Subcutaneous abdominal adipose tissue (tissue), 5 donors: ENCODE results near the gene BMPR2.
"Not testable (repeated sequence)": the region's sequence is repeated elsewhere in the genome, so short reads cannot be mapped to it uniquely, and the experiment has no call there.

Source experiments
- H3K27ac ChIP-seq: one replicate; pipeline ENCODE4 v1.7.0; 2013; ENCODE audit warnings: low read depth, mild to moderate bottlenecking, inconsistent platforms, low read length, moderate library complexity
- H3K27me3 ChIP-seq, 5 donors: one replicate each; pipeline ENCODE4 v1.7.0; 2013; ENCODE audit warnings: low read length in 5 of 5, inconsistent platforms in 1 of 5; ENCODE audit not compliant: control insufficient read depth in 5 of 5, insufficient read depth in 4 of 5
- H3K36me3 ChIP-seq, 5 donors: one replicate each; pipeline ENCODE4 v1.7.0; 2013; ENCODE audit warnings: low read length in 5 of 5; ENCODE audit not compliant: control insufficient read depth in 5 of 5, insufficient read depth in 5 of 5
- H3K4me1 ChIP-seq, 5 donors: one replicate each; pipeline ENCODE4 v1.7.0; 2013; ENCODE audit warnings: low read length in 5 of 5, mild to moderate bottlenecking in 3 of 5, moderate library complexity in 1 of 5; ENCODE audit not compliant: control insufficient read depth in 5 of 5, insufficient read depth in 5 of 5
- H3K4me3 ChIP-seq, 5 donors: one replicate each; pipeline ENCODE4 v1.7.0; 2013; ENCODE audit warnings: low read length in 5 of 5, low read depth in 1 of 5
- H3K9ac ChIP-seq, 5 donors: one replicate each; pipeline ENCODE4 v1.7.0; 2013; ENCODE audit warnings: low read length in 5 of 5, mild to moderate bottlenecking in 4 of 5, moderate library complexity in 3 of 5
- H3K9me3 ChIP-seq, 5 donors: one replicate each; pipeline ENCODE4 v1.7.0; 2013; ENCODE audit warnings: low read length in 5 of 5; ENCODE audit not compliant: control insufficient read depth in 5 of 5
- donor health status: healthy.
- donor health status: healthy.
- donor health status: healthy.
- donor health status: healthy.
- donor health status: healthy.

BMPR2 gene

GRCh38 chr2:202440117-202440516 lies 64.0 kb downstream of the BMPR2 start:
- H3K9ac ChIP-seq, H3K27me3 ChIP-seq, H3K27ac ChIP-seq, H3K36me3 ChIP-seq, H3K4me3 ChIP-seq, H3K9me3 ChIP-seq: not testable (repeated sequence)
- peaks cover 0 to 18% (median 6%) of the 10 kb centered on the region in 5 donors for H3K4me1 ChIP-seq

DNA sequence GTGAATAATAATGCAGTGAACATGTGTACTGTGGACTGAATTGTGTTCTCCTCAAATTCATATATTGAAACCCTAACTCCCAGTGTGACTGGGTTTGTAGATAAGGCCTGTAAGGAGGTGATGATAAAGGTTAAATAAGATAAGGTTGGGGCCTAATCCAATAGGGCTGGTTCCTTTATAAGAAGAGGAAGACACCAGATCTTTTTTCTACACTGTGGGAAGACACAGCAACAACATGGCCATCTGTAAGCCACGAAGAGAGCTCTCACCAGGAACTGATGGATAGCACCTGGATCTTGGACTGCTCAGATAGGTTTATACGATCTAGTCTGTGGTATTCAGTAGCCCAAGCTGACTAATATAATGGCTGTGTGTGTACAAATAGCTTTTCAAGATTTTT lies 66.8 kb downstream of the BMPR2 start:
- H3K36me3 ChIP-seq, result no peaks in the 10 kb centered on the region

GRCh38 chr2:202444000-202444399 lies 67.9 kb downstream of the BMPR2 start:
- Histone ChIP-seq H3K4me1 (no peaks in the 10 kb centered on the region), H3K27ac (no peak overlapping the region), H3K4me3 (no peak overlapping the region), H3K27me3 (no peaks in the 10 kb centered on the region), H3K9me3 (no peaks in the 10 kb centered on the region), H3K9ac (no peak overlapping the region), H3K36me3 (no peaks in the 10 kb centered on the region)

More for the DNA sequence above, 66.8 kb downstream of the BMPR2 start:
- Histone ChIP-seq H3K27ac (no peak overlapping the region), H3K4me3 (no peak overlapping the region), H3K4me1 (no peaks in the 10 kb centered on the region), H3K27me3 (no peaks in the 10 kb centered on the region), H3K9me3 (no peaks in the 10 kb centered on the region), H3K9ac (no peak overlapping the region)

DNA sequence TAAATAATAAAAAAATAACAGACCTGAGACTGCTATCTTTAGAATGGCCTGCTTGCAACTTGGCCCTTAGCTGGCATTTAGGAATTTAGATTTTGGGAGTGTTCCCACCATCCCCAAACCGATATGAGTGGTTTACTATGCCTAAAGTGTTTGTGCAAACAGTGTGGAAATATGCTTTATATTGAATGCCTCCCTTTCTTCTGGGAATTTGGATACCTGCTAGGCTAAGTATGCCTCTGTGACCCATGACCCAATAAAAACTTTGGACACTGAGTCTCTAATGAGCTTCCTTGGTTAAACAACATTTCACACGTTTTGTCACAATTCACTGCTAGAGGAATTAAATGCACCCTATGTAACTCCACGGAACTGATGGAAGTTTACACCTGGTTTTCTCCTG lies 73.2 kb downstream of the BMPR2 start:
- Histone ChIP-seq H3K9ac (no peak overlapping the region), H3K27ac (no peak overlapping the region), H3K36me3 (no peaks in the 10 kb centered on the region), H3K4me3 (no peak overlapping the region), H3K9me3 (no peaks in the 10 kb centered on the region), H3K27me3 (no peaks in the 10 kb centered on the region), H3K4me1 (peaks cover 0 to 10% (median 0%) of the 10 kb centered on the region in 5 donors)

GRCh38 chr2:202450785-202451184 lies 74.7 kb downstream of the BMPR2 start:
- Histone ChIP-seq H3K4me3 (no peak overlapping the region), H3K9ac (no peak overlapping the region), H3K9me3 (no peaks in the 10 kb centered on the region), H3K36me3 (no peaks in the 10 kb centered on the region), H3K27ac (no peak overlapping the region), H3K4me1 (peaks cover 0 to 10% (median 0%) of the 10 kb centered on the region in 5 donors), H3K27me3 (no peaks in the 10 kb centered on the region)

GRCh38 chr2:202452744-202453143 lies 76.6 kb downstream of the BMPR2 start:
- no peak overlapping the region for H3K4me3 ChIP-seq
- H3K9me3 ChIP-seq, result no peaks in the 10 kb centered on the region
- no peaks in the 10 kb centered on the region for H3K27me3 ChIP-seq
- no peaks in the 10 kb centered on the region for H3K36me3 ChIP-seq
- H3K9ac ChIP-seq, result no peak overlapping the region
- peaks cover 0 to 10% (median 0%) of the 10 kb centered on the region in 5 donors for H3K4me1 ChIP-seq
- no peak overlapping the region for H3K27ac ChIP-seq

DNA sequence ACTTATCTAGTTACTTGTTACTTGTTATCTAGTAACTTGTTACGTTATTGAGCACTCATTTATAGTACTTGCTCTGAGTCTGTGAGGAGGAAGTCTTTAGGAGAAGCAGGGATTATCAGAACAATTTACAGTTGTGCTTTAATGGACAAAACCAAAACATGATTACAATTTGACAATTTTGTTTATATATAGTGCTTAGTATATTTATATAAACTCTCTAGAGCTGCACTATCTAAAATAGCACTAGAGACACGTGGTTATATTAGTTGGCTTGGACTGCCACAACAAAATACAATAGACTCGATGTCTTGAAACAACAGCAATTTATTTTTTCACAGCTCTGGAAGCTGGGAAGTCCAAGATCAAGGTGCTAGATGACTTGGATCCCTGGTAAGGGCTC lies 78.4 kb downstream of the BMPR2 start:
- Histone ChIP-seq H3K9me3 (no peaks in the 10 kb centered on the region), H3K4me3 (no peak overlapping the region), H3K27ac (no peak overlapping the region)

GRCh38 chr2:202455114-202455513 lies 79.0 kb downstream of the BMPR2 start:
- H3K27me3 ChIP-seq, result no peaks in the 10 kb centered on the region
- no peak overlapping the region for H3K27ac ChIP-seq
- H3K9me3 ChIP-seq, result no peaks in the 10 kb centered on the region
- H3K36me3 ChIP-seq, result no peaks in the 10 kb centered on the region
- no peak overlapping the region for H3K4me3 ChIP-seq
- H3K4me1 ChIP-seq, result peaks cover 0 to 5% (median 0%) of the 10 kb centered on the region in 5 donors
- no peak overlapping the region for H3K9ac ChIP-seq

More for the DNA sequence above, 78.4 kb downstream of the BMPR2 start:
- H3K9ac ChIP-seq, result no peak overlapping the region
- no peaks in the 10 kb centered on the region for H3K27me3 ChIP-seq
- no peaks in the 10 kb centered on the region for H3K36me3 ChIP-seq
- peaks cover 0 to 10% (median 0%) of the 10 kb centered on the region in 5 donors for H3K4me1 ChIP-seq

DNA sequence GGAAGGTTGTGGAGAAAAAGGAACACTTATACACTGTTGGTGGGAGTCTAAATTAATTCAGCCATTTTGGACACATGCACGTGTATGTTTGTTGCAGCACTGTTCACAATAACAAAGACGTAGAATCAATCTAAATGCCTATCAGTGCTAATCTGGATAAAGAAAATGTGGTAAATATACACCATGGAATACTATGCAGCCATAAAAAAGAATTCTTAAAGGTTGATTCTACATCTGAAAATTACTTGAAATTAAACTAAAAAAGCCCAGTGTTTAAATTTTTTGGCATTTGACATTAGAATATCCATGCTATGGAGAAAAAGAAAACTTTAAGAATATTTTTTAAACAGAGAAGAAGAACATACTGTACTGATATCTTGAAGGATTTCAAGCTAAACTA lies 84.0 kb downstream of the BMPR2 start:
- no peak overlapping the region for H3K4me3 ChIP-seq
- H3K9ac ChIP-seq, result no peak overlapping the region
- peaks cover 0 to 3% (median 0%) of the 10 kb centered on the region in 5 donors for H3K36me3 ChIP-seq
- no peaks in the 10 kb centered on the region for H3K27me3 ChIP-seq
- H3K27ac ChIP-seq, result no peak overlapping the region
- H3K4me1 ChIP-seq, result no peaks in the 10 kb centered on the region
- no peaks in the 10 kb centered on the region for H3K9me3 ChIP-seq

- H3K4me1 ChIP-seq, result no peaks in the 10 kb centered on the region
- H3K36me3 ChIP-seq, result peaks cover 0 to 3% (median 0%) of the 10 kb centered on the region in 5 donors
- H3K27ac ChIP-seq, result no peak overlapping the region
- no peak overlapping the region for H3K4me3 ChIP-seq
- no peak overlapping the region for H3K9ac ChIP-seq
- no peaks in the 10 kb centered on the region for H3K27me3 ChIP-seq
- H3K9me3 ChIP-seq, result no peaks in the 10 kb centered on the region
Measured at GRCh38 chr2:202479090-202479489, 103.0 kb downstream of the BMPR2 start.

- Histone ChIP-seq H3K27ac (no peak overlapping the region), H3K4me3 (no peak overlapping the region)
Measured at GRCh38 chr2:202479610-202480009, 103.5 kb downstream of the BMPR2 start.

More at GRCh38 chr2:202479610-202480009, 103.5 kb downstream of the BMPR2 start:
- no peaks in the 10 kb centered on the region for H3K9me3 ChIP-seq
- peaks cover 0 to 3% (median 0%) of the 10 kb centered on the region in 5 donors for H3K36me3 ChIP-seq
- no peaks in the 10 kb centered on the region for H3K4me1 ChIP-seq
- H3K27me3 ChIP-seq, result no peaks in the 10 kb centered on the region
- H3K9ac ChIP-seq, result no peak overlapping the region
